Measurements from ENCODE around the gene PAPOLB. TPM values are rescaled to one million over a fixed set of nuclear protein-coding genes. Genes with fewer than 3 reads are reported as not detected.

PAPOLB gene
- total RNA-seq, 2 experiments from 2014 or later = not detected

GRCh38 chr7:4837041-4837802 lies 24.6 kb downstream of the PAPOLB start:
- no peaks in the 10 kb centered on the region for H3K27me3 ChIP-seq (ENCODE audit: control insufficient read depth in 1 of 2, insufficient read depth in 2 of 2, low read length in 2 of 2)

DNA sequence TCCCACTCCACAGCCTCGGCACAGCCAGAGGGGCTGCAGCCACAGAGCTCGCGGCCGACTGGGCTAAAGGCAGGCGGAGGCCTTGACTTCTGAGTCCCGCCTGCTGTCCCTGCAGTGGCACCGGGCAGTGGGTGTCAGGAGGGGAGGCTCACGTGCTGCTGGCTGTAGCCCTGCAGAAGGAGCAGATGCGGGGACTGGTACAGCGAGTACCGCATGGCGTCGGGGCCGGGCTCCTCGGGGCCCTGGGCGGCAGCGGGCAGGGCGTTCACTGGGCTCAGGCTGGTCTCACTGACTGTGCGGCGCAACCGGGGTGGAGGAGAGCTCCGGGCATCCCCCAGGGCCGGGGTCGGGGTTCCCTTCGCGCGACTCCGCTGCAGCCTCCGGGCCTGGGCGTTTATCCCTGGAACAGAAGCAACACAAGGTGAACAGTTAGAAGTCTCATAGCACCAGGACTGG lies 25.6 kb downstream of the PAPOLB start:
- TF ChIP-seq, protein P1, sequence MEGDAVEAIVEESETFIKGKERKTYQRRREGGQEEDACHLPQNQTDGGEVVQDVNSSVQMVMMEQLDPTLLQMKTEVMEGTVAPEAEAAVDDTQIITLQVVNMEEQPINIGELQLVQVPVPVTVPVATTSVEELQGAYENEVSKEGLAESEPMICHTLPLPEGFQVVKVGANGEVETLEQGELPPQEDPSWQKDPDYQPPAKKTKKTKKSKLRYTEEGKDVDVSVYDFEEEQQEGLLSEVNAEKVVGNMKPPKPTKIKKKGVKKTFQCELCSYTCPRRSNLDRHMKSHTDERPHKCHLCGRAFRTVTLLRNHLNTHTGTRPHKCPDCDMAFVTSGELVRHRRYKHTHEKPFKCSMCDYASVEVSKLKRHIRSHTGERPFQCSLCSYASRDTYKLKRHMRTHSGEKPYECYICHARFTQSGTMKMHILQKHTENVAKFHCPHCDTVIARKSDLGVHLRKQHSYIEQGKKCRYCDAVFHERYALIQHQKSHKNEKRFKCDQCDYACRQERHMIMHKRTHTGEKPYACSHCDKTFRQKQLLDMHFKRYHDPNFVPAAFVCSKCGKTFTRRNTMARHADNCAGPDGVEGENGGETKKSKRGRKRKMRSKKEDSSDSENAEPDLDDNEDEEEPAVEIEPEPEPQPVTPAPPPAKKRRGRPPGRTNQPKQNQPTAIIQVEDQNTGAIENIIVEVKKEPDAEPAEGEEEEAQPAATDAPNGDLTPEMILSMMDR (IDR thresholded peaks at IDR 0.05) = no peak
- H3K4me3 ChIP-seq (ENCODE audit: low read length) = no peak overlapping the region
- CTCF ChIA-PET = no interaction called here
- no peak for ATAC-seq (ENCODE audit: poor library complexity)
- H3K9me3 ChIP-seq (ENCODE audit: control insufficient read depth in 1 of 2, insufficient read depth in 1 of 2, low read length in 2 of 2) = peaks cover 0 to 3% of the 10 kb centered on the region in 2 experiments
- H3K4me1 ChIP-seq (ENCODE audit: insufficient read depth, low read length) = no peaks in the 10 kb centered on the region
- Mint-ChIP-seq H3K36me3 (ENCODE audit: low read depth) (no peaks in the 10 kb centered on the region), H3K4me1 (ENCODE audit: low read depth) (no peaks in the 10 kb centered on the region), H3K27me3 (no peaks in the 10 kb centered on the region), H3K4me3 (no peak overlapping the region), H3K9me3 (no peaks in the 10 kb centered on the region), H3K27ac (no peak overlapping the region)
- no peaks in the 10 kb centered on the region for H3K27me3 ChIP-seq (ENCODE audit: control insufficient read depth in 1 of 2, insufficient read depth in 2 of 2, low read length in 2 of 2)
- intact Hi-C loops (cut with DNase I, micrococcal nuclease) = no loop called here
- H3K27ac ChIP-seq (ENCODE audit: low read depth in 1 of 2, low read length in 2 of 2) = no peak overlapping the region
- H3K36me3 ChIP-seq (ENCODE audit: insufficient read depth, low read length) = no peaks in the 10 kb centered on the region
- DNase-seq = no peak
- POLR2A ChIA-PET = no interaction called here

More at GRCh38 chr7:4837041-4837802, 24.6 kb downstream of the PAPOLB start:
- H3K36me3 ChIP-seq (ENCODE audit: insufficient read depth, low read length) = no peaks in the 10 kb centered on the region
- H3K4me3 ChIP-seq (ENCODE audit: low read length) = no peak overlapping the region
- Mint-ChIP-seq H3K27me3 (no peaks in the 10 kb centered on the region), H3K27ac (no peak overlapping the region), H3K4me1 (ENCODE audit: low read depth) (no peaks in the 10 kb centered on the region), H3K4me3 (no peak overlapping the region), H3K9me3 (no peaks in the 10 kb centered on the region), H3K36me3 (ENCODE audit: low read depth) (no peaks in the 10 kb centered on the region)
- DNase-seq (no peak), ATAC-seq (ENCODE audit: poor library complexity) (no peak)
- intact Hi-C loops (cut with DNase I, micrococcal nuclease) = no loop called here
- ChIA-PET CTCF (no interaction called here), POLR2A (no interaction called here)
- no peaks in the 10 kb centered on the region for H3K4me1 ChIP-seq (ENCODE audit: insufficient read depth, low read length)
- TF ChIP-seq, protein P1 (IDR thresholded peaks at IDR 0.05) = no peak
- no peak overlapping the region for H3K27ac ChIP-seq (ENCODE audit: low read depth in 1 of 2, low read length in 2 of 2)
- H3K9me3 ChIP-seq (ENCODE audit: control insufficient read depth in 1 of 2, insufficient read depth in 1 of 2, low read length in 2 of 2) = peaks cover 0 to 3% of the 10 kb centered on the region in 2 experiments

GRCh38 chr7:4835398-4836205 lies 26.2 kb downstream of the PAPOLB start:
- Mint-ChIP-seq H3K4me1 (ENCODE audit: low read depth) (no peaks in the 10 kb centered on the region), H3K36me3 (ENCODE audit: low read depth) (no peaks in the 10 kb centered on the region), H3K9me3 (no peaks in the 10 kb centered on the region), H3K27me3 (no peaks in the 10 kb centered on the region), H3K27ac (no peak overlapping the region), H3K4me3 (no peak overlapping the region)
- CTCF ChIA-PET = no interaction called here
- Histone ChIP-seq H3K27ac (ENCODE audit: low read depth in 1 of 2, low read length in 2 of 2) (no peak overlapping the region), H3K9me3 (ENCODE audit: control insufficient read depth in 1 of 2, insufficient read depth in 1 of 2, low read length in 2 of 2) (peaks cover 0 to 3% of the 10 kb centered on the region in 2 experiments), H3K36me3 (ENCODE audit: insufficient read depth, low read length) (no peaks in the 10 kb centered on the region), H3K27me3 (ENCODE audit: control insufficient read depth in 1 of 2, insufficient read depth in 2 of 2, low read length in 2 of 2) (no peaks in the 10 kb centered on the region), H3K4me1 (ENCODE audit: insufficient read depth, low read length) (no peaks in the 10 kb centered on the region), H3K4me3 (ENCODE audit: low read length) (no peak overlapping the region)
- ATAC-seq (ENCODE audit: poor library complexity) (no peak), DNase-seq (no peak)
- TF ChIP-seq, protein P1 (IDR thresholded peaks at IDR 0.05) = no peak
- POLR2A ChIA-PET = no interaction called here
- intact Hi-C loops (cut with DNase I, micrococcal nuclease) = no loop called here

Measured in CD4-positive, alpha-beta T cell (primary cell).